HG03432 (cell line): ENCODE data around the gene LCN10.
A peak's percentile ranks its signal among the peaks of the same experiment; 100 is the strongest.
"Not testable (repeated sequence)": the region's sequence is repeated elsewhere in the genome, so short reads cannot be mapped to it uniquely, and the experiment has no call there.

Source experiments
- ATAC-seq: cut with Tn5 transposase; IDR thresholded peaks from one replicate; pipeline ENCODE4 v1.9.1; 2021; ENCODE audit warnings: mild to moderate bottlenecking, moderate library complexity; ENCODE audit not compliant: unreplicated experiment

The LCN10 gene

DNA sequence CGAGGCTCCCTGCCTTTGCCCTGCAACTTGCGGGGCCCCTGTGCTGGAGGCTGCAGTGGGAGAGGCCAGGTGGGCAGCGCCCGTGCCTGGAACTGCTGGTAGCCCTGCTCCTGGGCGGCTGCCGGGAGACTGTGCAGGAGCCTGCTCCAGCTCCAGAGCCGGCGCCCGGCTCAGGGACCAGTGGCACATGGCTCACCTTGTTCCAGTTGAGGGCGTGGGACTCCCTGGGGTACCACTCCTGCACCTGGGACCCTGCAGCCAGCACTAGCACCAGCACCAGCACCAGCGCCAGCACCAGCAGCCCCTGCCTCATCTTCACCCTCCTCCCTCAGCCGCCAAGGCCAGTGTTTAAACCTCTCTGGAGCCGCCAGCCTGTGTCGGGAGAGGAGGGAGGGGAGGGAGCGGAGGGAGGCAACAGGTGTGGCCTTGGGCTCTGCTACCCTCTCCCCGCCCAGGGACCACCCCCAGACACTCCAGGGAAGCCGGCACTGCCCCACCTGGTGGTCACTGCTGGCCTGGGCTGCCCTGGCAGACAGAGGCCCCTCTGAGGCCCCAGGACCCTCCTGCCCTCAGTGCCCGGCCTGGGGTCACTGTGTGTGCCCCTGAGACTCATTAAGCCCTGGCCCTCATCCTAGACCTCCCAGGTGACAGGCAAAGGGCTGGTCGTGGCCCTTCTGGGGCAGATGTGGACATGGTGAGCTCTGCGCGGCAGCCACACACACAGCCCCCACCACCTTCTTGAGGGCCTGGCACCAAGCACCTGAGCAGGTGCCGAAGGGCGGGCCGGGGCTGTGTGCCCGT is at the start of gene LCN10:
LCN10 (minus strand) TSS at position 350 of the 801 bp plus-strand sequence; CDS start at position 313, 37 bp downstream.
- ATAC-seq = no peak

DNA sequence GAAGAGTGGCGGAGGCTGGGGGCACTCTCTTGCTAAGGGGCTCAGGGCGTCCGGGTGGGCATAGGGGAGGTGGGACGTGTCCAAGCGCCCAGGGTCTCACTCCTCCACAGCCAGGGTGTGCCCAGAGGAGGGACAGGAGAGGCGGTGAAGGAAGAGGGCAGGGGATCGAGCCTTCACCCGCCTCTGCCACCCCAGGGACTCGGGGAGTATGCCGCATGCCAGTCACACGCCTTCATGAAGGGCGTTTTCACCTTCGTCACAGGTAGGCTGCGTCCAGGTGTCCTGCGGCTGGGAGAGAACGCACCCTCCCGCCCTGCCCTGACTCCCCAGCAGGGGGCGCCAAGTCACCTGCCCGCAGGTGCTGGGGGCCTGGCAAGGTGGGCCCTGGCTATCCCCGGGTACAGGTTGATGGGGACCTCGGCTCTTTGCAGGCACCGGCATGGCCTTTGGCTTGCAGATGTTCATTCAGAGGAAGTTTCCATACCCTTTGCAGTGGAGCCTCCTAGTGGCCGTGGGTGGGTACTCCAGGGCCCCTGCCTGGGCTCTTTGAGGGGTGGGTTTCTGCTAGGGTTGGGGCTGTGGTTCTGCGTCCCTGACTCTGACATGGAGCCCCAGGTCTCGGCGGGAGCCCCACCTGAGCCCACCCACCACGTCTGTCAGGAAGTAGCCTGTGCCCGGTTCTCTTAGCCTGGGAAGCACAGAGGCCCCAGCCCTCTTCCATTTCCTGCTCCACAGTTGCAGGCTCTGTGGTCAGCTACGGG is 49.0 kb upstream of the LCN10 start:
- no peak for ATAC-seq

DNA sequence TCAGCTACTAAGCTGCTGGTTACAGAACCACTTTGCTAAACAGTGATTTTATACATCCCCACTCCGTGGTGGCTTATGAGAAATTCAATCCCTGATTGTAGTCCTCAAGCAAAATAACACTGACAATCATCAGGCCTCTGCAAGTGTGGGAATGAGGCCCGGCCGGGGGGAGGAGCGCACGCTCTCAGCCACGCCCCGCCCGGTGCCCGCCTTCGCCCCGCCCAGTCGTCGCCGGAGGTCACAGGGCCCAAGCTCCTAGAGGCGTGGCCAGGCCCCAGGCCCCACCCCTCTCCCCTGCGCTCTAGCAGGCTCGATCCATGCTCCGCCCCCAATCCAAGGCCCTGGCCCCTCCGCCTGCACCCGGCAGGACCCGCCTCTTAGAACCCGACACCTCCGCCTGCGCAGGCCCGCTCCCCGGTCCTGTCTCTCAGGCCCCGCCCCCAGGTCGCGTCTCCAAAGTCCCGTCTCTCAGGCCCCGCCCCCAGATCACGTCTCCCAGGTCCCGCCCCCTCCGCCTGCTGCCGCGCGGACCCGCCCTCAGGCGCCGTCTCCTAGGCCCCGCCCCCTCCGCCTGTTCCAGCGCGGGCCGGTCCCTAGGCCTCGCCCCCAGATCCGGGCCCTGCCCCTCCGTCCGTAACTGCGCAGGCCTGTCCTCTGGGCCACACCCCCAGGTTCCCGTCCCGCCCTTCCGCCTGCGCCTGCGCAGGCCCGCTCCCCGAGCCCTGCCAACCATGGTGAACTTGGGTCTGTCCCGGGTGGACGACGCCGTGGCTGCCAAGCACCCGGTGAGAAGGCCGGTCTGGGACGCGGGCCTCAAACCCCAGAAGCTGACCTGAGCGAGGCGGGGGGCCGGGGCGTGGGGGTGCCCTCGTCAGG is 48.1 kb upstream of the LCN10 start, which contains the start of gene TMEM141:
TMEM141 (plus strand) TSS at position 705 of the 876 bp plus-strand sequence; CDS start at position 732, 27 bp downstream.
- ATAC-seq = peak; percentile 86

DNA sequence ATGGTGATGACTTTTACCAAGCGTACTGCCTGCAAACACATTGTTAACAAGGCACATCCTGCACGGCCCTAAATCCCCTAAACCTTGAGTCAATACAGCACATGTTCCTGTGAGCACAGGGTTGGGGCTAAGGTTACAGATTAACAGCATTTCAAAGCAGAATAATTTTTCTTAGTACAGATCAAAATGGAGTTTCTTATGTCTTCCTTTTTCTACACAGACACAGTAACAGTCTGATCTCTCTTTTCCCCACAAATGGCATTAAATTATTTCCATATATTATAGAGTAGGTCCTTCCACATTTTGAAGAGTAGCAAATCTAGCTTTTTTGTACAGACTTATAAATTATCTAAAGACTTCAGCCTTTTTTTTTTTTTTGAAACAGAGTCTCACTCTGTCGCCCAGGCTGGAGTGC is 46.8 kb upstream of the LCN10 start:
- ATAC-seq = no peak

DNA sequence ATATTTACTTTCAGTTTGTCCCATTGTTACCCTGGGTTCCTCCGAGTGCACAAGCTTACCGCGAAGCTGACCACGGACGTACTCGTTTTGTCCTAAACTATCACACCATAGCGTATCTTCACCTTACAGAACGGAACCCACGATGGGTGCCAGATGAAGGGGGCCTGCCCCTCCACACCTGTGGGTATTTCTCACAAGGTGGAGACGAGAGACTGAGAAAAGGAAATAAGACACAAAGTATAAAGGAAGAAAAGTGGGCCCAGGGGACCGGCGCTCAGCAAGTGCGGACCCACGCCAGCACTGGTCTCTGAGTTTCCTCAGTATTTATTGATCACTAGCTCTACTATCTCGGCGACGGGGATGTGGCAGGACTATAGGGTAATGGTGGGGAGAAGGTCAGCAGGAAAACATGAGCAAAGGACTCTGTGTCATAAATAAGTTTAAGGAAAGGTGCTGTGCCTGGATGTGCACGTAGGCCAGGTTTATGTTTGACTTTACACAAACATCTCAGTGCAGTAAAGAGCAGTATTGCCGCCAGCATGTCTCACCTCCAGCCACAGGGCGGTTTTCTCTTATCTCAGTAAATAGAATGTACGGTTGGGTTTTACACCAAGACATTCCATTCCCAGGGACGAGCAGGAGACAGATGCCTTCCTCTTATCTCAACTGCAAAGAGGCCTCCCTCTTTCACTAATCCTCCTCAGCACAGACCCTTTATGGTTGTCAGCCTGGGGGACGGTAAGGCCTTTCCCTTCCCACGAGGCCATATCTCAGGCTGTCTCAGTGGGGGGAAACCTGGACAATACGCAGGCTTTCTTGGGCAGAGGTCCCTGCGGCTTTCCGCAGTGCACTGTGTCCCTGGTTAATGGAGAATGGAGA is 46.1 kb upstream of the LCN10 start:
- not testable (repeated sequence) for ATAC-seq

DNA sequence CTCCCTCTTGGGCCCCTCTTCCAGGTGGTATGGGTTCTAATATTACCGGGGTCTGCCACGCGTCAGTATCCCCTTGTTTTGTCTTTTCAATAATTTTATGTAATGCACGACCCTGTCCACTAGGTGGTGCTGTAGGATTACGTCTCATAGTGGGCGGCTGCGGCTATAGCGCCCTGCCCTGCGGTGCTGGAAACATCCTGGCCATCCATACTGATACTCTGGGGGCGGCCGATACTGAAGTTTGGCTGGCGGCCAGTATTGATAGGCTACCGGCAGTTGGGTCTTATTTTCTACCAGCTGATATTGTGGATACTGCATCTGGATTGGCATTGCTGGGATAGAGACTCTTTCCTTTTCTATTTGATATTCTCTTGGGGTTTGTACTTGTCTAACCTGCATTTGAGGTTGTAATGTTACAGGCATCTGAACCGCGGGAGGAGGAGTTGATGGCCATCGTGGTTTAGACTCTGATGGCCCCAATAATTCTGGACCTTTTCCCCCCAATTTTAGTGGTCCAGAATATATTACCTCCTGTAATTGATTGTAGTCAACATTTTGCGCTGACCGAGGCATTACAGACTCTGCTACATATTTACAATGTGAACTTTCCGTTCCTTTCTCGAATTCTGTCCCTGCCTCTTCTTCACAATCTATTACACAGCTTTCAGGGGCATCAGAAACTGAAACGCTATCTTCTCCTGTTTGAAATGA is 45.1 kb upstream of the LCN10 start:
- no peak for ATAC-seq

DNA sequence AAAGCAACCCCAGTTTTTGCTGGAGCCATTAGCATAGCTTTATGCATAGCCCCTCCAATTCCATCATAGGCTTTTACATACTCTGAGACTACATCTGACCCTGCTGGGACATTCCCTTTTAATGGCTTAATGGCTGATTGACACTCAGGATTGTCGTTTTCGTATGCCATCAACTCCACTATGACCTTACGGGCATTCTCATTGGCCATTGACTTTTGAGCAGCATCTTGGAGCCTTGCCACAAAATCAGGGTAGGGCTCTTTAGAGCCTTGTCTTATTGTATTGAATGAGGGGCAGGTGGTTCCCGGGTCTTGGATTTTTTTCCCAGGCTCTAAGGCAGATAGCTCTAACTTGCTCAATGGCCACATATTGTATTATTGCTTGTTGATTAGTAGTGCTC is 44.2 kb upstream of the LCN10 start:
- ATAC-seq = not testable (repeated sequence)

DNA sequence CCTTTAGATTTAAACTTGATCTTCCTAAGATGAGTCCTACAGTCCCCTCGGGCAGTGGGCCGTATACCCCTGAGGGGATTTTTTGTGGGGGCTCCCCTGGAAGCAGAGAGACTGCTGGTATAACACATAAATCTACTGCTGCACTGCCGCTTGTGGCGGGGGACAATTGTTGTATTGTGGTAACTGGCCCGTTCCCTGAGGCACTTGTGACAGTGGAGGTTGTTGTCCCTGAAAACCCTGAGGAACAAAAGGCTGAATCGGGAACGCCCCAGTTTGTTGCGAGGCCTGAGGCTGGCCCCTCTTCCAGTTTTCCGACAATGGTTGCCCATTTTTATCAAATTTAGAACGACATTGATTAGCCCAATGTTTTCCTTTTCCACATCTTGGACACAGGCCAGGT is 43.7 kb upstream of the LCN10 start:
- no peak for ATAC-seq

DNA sequence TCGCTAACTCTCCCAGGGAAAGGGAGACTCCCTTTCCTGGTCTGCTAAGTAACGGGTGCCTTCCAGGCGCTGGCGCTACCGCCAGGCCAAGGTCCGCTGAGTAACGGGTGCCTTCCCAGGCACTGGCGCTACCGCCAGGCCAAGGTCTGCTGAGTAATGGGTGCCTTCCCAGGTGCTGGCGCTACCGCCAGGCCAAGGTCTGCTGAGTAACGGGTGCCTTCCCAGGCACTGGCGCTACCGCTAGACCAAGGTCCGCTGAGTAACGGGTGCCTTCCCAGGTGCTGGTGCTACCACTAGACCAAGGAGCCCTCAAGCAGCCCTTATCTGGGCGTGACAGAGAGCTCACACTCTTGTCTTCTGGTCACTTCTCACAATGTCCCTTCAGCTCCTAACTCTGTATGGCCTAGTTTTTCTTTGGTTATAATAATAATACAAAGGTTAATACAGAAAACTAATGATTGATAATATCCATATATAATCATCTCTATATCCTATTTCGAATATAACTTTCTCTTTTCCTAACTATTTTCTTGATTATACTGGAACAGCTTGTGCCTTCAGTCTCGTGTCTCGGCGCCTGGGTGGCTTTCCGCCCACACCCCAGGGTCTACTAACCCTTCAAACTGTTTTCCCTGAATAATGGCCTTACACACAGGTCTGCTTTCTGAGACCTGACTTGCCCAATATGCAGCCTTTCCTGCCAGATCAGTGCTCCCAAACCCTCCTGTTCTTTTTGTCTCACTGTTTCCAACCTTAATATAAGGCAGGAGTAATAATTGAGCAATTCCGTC is 43.0 kb upstream of the LCN10 start:
- ATAC-seq = not testable (repeated sequence)

DNA sequence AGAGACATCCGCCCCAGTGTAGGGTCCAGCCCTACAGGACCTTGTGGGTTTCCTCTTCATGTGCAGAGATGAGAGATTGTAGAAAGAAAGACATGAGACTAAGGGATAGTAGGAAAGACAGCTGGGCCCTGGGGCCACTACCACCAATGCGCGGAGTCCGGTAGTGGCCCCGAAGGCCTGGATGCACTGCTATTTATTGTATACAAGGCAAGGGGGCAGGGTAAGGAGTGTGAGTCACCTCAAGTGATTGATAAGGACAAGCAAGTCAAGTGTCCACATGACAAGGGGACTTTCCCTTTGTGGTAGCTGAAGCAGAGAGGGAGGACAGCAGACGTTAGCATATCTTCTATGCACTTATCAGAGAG is 42.2 kb upstream of the LCN10 start:
- ATAC-seq = no peak

DNA sequence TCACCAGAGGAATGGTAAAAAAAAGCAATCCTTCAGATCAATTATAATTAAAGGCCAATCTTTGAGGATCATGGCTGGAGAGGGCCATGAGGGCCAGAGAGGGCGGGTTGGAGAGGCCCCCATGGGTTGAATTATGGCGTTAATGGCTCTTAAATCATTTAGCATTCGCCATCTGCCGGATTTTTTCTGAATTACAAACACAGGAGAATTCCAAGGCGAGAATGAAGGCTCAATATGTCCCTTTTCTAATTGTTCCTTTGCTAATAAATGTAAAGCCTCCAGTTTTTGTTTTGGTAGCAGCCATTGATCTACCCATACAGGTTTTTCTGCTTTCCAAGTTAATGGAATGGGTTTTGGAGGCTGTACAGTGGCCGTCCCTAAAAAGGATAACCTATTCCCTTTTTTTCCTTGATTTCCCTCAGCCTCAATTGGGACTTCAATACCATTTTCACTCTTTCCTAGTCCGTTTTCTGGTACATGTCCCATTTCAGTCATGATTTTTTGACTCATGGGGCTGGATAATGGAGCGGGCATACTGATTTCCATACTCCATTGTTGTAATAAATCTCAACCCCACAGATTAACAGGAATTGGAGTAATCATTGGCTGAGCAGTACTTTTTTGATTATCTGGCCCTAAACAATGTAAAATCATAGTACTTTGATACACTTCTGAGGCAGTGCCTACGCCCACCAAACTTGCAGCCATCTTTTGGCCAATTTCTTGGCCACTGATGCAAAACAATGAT is 41.7 kb upstream of the LCN10 start:
- ATAC-seq = no peak

DNA sequence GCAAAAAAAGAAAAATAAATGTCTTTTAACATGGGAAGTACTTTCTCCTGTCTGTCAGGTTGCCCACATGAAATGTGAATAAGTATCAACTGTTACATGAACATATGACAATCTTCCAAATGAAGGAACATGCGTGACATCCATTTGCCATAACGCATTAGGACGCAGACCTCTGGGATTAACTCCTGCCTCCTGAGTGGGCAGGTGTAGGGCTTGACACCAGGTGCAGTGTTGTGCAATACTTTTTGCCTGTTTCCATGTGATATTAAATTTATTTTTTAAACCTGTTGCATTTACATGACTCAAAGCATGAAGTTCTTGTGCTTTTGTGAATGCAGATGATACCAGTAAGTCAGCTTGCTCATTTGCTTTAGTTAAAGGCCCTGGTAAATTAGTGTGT is 39.7 kb upstream of the LCN10 start:
- ATAC-seq = no peak

DNA sequence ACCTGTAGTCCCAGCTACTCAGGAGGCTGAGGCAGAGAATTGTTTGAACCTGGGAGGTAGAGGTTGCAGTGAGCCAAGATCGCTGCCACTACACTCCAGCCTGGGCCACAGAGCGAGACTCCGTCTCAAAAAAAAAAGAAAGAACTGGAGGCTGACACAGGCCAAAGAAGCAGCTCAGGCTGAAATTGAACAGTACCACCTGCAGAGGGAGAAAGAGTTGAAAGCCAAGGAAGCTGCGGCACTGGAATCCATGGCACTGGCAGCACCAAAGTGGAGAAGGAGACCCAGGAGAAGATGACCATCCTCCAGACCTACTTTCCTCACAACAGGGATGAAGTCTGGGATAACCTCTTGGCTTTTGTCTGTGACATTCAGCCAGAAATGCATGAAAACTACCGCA is 37.1 kb upstream of the LCN10 start:
- ATAC-seq = no peak

DNA sequence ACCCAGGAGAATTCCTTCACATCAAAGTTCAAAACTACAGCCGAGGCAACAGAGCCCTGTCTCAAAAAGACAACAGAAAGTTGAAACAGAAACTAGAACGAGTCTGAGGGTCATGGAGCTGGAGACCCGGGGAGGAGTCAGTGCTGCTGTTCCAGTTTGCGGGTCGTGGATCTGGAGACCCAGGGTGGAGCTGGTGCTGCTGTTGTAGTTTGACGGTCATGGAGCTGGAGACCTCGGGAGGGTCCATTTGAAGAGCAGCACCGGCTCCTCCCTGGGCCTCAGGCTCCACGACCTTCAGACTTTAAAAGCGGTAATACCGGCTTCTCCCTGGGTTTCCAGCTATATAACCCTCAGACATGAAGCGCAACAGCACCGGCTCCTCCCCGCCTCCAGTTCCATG is 34.6 kb upstream of the LCN10 start:
- no peak for ATAC-seq

DNA sequence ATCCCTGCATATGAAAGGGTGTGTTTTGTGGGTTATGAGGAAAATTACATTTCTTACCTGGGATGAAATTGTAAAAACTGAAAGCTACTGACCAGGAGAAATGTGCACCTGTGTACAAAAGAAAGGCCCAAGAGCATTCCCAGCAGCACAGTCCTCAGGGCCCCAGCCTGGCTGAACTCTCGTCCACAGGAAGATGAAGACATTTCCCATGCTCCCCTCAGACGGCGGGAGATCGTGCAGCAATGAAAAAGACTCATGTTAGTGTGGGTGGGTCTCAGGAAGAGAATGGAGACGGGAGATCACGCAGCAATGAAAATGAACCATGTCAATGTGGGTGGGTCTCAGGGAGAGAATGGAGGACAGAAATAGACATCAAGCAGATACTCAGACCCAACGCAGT is 34.2 kb upstream of the LCN10 start:
- no peak for ATAC-seq

DNA sequence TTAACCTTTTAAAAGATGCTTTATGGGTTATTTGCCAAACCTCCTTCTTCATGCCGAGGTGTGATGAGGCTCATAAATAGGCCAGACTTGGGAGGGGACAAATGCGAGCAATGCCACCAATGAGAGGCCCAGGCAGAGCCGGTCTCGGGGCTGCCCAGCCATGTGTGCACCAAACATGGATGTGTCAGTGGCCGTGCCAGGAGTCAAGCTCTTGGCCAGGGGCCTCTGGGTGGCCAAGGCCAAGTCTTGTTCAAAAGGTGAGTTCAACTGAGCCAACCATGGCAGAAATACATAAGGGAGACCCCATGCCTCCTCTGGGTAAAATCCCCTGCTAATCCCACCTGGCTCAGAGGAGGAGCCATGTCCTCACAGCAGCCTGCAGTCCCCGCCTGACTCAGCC is 32.5 kb upstream of the LCN10 start:
- ATAC-seq = no peak

DNA sequence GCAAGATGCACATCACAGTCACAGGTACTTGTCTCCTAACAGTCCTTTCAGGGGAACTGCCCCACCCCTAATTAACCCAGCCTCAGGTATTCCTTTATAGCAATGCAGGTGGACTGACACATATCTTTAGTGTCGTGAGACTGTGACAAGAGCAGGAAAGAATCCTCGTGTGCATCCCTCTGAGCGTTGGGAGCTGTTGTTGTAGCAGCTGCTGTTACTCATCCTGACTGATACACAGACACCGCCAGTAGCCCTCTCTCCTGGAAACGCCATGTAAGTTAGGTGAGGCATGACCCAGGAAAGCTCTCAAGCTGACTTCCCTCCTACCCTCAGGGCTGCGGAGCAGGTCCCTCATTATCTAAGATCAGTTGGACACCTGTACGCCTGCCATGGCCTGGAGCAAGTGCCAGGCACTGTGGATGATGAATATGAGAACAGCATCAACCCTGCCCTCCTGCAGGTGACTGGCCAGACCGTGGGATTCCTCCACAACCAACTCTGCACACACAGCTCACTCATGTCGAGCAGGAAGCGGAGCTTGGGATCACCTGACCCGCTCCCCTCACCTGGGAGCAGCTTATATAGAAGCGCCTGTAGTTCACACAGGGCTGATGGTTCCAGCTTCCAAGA is 31.8 kb upstream of the LCN10 start:
- ATAC-seq = no peak
